HepG2 (cell line): ENCODE results near the gene NPBWR2. TPM values are rescaled to one million over a fixed set of nuclear protein-coding genes. Genes with fewer than 3 reads are reported as not detected.

Experiments
- AFF4 ChIP-seq: sonication (generic); formaldehyde crosslinking; IDR thresholded peaks from 2 replicates; pipeline ENCODE4 v1.4.0; 2020; ENCODE audit warnings: missing genetic modification reagents
- ARID5B ChIP-seq: IDR thresholded peaks from 2 replicates; pipeline ENCODE4 v1.4.0; 2020; ENCODE audit warnings: mild to moderate bottlenecking, missing genetic modification reagents
- ASH2L ChIP-seq: fragments of 300-600, 200-600 bp; sonication (generic); IDR thresholded peaks from 2 replicates; pipeline ENCODE4 v1.7.0; 2017; ENCODE audit warnings: low read depth, mild to moderate bottlenecking, moderate library complexity, mixed read lengths, low read length; ENCODE audit not compliant: insufficient read length
- CBX1 ChIP-seq: IDR thresholded peaks from one replicate; pipeline ENCODE4 v1.6.1; 2016; ENCODE audit warnings: antibody characterized with exemption, low read depth
- DMTF1 ChIP-seq: sonication (generic); formaldehyde crosslinking; IDR thresholded peaks from 2 replicates; pipeline ENCODE4 v1.4.0; 2020; ENCODE audit warnings: mild to moderate bottlenecking, missing genetic modification reagents
- FLYWCH1 ChIP-seq: sonication (generic); formaldehyde crosslinking; IDR thresholded peaks from 2 replicates; pipeline ENCODE4 v1.8.1; 2023; ENCODE audit warnings: mild to moderate bottlenecking, missing genetic modification reagents
- FOSL2 ChIP-seq: sonication (generic); formaldehyde crosslinking; IDR thresholded peaks from 2 replicates; pipeline ENCODE4 v1.4.0; 2020; ENCODE audit warnings: missing genetic modification reagents
- KDM3A ChIP-seq: IDR thresholded peaks from 2 replicates; pipeline ENCODE4 v1.6.1; 2018; ENCODE audit warnings: low read depth, missing compliant biosample characterization
- KLF11 ChIP-seq: IDR thresholded peaks from 2 replicates; pipeline ENCODE4 v1.6.1; 2016; ENCODE audit warnings: missing compliant biosample characterization
- MTA3 ChIP-seq: sonication (generic); formaldehyde crosslinking; IDR thresholded peaks from 2 replicates; pipeline ENCODE4 v1.4.0; 2020; ENCODE audit warnings: missing genetic modification reagents
- SMYD3 ChIP-seq: sonication (generic); formaldehyde crosslinking; IDR thresholded peaks from 2 replicates; pipeline ENCODE4 v1.8.1; 2023; ENCODE audit warnings: mild to moderate bottlenecking, missing genetic modification reagents
- SP4 ChIP-seq: sonication (generic); formaldehyde crosslinking; IDR thresholded peaks from 2 replicates; pipeline ENCODE4 v1.8.1; 2023; ENCODE audit warnings: mild to moderate bottlenecking, missing genetic modification reagents
- ZFAT ChIP-seq: sonication (generic); formaldehyde crosslinking; conservative IDR thresholded peaks from 2 replicates; pipeline ENCODE4 v1.8.1; 2023; ENCODE audit warnings: missing genetic modification reagents, inconsistent platforms
- ZFP1 ChIP-seq: IDR thresholded peaks from 2 replicates; pipeline ENCODE4 v1.6.1; 2016
- ZNF160 ChIP-seq: sonication (generic); formaldehyde crosslinking; IDR thresholded peaks from 2 replicates; pipeline ENCODE4 v1.8.0; 2022; ENCODE audit warnings: mild to moderate bottlenecking, inconsistent platforms, missing genetic modification reagents
- ZSCAN21 ChIP-seq: sonication (generic); formaldehyde crosslinking; IDR thresholded peaks from 2 replicates; pipeline ENCODE4 v1.8.0; 2022; ENCODE audit warnings: mild to moderate bottlenecking, missing genetic modification reagents, moderate library complexity, borderline replicate concordance
- ZZZ3 ChIP-seq: sonication (generic); formaldehyde crosslinking; IDR thresholded peaks from 2 replicates; pipeline ENCODE4 v1.4.0; 2020; ENCODE audit warnings: missing genetic modification reagents, mild to moderate bottlenecking, borderline replicate concordance
- polyA plus RNA-seq, 8 experiments: library from polyadenylated mRNA; depleted of rRNA in 3 of 8; stranded (reverse) in 7 of 8; unstranded in 1 of 8; fragments of >200 nt; fragmentation: Illumina TruSeq in 4 of 8; extraction: Trizol in 4 of 8; gene quantifications; 2 replicates each; pipeline versions ENCODE4 v1.2.1 to v1.2.3, GENCODE V29; 2011 to 2016; ENCODE audit warnings: low read depth in 4 of 8, missing spikeins in 1 of 8, mixed read lengths in 1 of 8; ENCODE audit not compliant: insufficient read depth in 1 of 8
- total RNA-seq, 5 experiments: library from RNA; depleted of rRNA; stranded (reverse); fragments of >200 nt; fragmentation: Illumina TruSeq; extraction: Trizol; gene quantifications; 2 replicates each; pipeline ENCODE4 v1.2.3, GENCODE V29; 2016; ENCODE audit warnings: low read depth in 1 of 5
- TF ChIP-seq, protein P1 (sequence below): sonication (generic); formaldehyde crosslinking; IDR thresholded peaks from 2 replicates; pipeline ENCODE4 v1.4.0; 2020; ENCODE audit warnings: missing genetic modification reagents

NPBWR2 gene
- total and polyA plus RNA-seq, 2 of the 13 experiments (the other 11 are each of a cell fraction or from before 2014, with no cell fraction given): not detected

- TF ChIP-seq SP4 (no peak), MTA3 (CRISPR knock-in tag) (peak; percentile 16; the same call in 1 of the 2 replicates), ZFP1 (CRISPR knock-in tag) (no peak), AFF4 (CRISPR knock-in tag) (no peak), ASH2L (peak; percentile 33), SMYD3 (CRISPR knock-in tag) (0 out of 2 replicates have a peak, but pooled peaks have one; percentile 47), KLF11 (CRISPR knock-in tag) (peak; percentile 17; the same call in 1 of the 2 replicates), ZFAT (CRISPR knock-in tag) (0 out of 2 replicates have a peak, but pooled peaks have one; percentile 1), DMTF1 (CRISPR knock-in tag) (no peak), ZZZ3 (CRISPR knock-in tag) (no peak), FOSL2 (CRISPR knock-in tag) (no peak), CBX1 (peak; percentile 70), ZSCAN21 (CRISPR knock-in tag) (no peak), ARID5B (CRISPR knock-in tag) (no peak), FLYWCH1 (CRISPR knock-in tag) (no peak), ZNF160 (CRISPR knock-in tag) (no peak; the same call in 1 of the 2 replicates), KDM3A (no peak)
- TF ChIP-seq, protein P1, sequence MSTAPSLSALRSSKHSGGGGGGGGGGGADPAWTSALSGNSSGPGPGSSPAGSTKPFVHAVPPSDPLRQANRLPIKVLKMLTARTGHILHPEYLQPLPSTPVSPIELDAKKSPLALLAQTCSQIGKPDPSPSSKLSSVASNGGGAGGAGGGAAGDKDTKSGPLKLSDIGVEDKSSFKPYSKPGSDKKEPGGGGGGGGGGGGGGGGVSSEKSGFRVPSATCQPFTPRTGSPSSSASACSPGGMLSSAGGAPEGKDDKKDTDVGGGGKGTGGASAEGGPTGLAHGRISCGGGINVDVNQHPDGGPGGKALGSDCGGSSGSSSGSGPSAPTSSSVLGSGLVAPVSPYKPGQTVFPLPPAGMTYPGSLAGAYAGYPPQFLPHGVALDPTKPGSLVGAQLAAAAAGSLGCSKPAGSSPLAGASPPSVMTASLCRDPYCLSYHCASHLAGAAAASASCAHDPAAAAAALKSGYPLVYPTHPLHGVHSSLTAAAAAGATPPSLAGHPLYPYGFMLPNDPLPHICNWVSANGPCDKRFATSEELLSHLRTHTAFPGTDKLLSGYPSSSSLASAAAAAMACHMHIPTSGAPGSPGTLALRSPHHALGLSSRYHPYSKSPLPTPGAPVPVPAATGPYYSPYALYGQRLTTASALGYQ (CRISPR knock-in tag): no peak
Observed at GRCh38 chr20:64063389-64064144, 43.8 kb downstream of the NPBWR2 start (continued).
